MM.1S (cell line): Measurements from ENCODE around the gene TMEM184A.

ENCODE experiments used
- DNase-seq: peaks from one replicate; pipeline ENCODE4 v3.0.0-alpha.2; 2015
- H2AFZ ChIP-seq: fragments of 300-600 bp; sonication (generic); 2 replicates; pipeline ENCODE4 v1.6.0; 2016; ENCODE audit warnings: antibody characterized with exemption, low read length
- H3F3A ChIP-seq: fragments of 300-600 bp; sonication (generic); 2 replicates; pipeline ENCODE4 v1.6.1; 2016; ENCODE audit warnings: mild to moderate bottlenecking, antibody characterized with exemption, low read length, moderate library complexity, mixed read lengths; ENCODE audit not compliant: insufficient read depth
- H3K27ac ChIP-seq: fragments of 300-600 bp; sonication (generic); 2 replicates; pipeline ENCODE4 v1.5.1; 2016; ENCODE audit warnings: mild to moderate bottlenecking, low read length
- H3K27me3 ChIP-seq: fragments of 300-600 bp; sonication (generic); replicated peaks from 2 replicates; pipeline ENCODE4 v1.6.0; 2016; ENCODE audit warnings: low read length; ENCODE audit not compliant: insufficient read depth
- H3K36me3 ChIP-seq: fragments of 300-600 bp; sonication (generic); replicated peaks from 2 replicates; pipeline ENCODE4 v1.6.1; 2016; ENCODE audit warnings: mild to moderate bottlenecking, low read length, mixed read lengths; ENCODE audit not compliant: insufficient read depth
- H3K4me1 ChIP-seq: fragments of 300-600 bp; sonication (generic); 2 replicates; pipeline ENCODE4 v1.6.1; 2016; ENCODE audit warnings: low read length, mixed read lengths
- H3K4me2 ChIP-seq: fragments of 300-600 bp; sonication (generic); 2 replicates; pipeline ENCODE4 v1.6.0; 2016; ENCODE audit warnings: low read depth, low read length
- H3K4me3 ChIP-seq: fragments of 300-600 bp; sonication (generic); 2 replicates; pipeline ENCODE4 v1.5.1; 2016; ENCODE audit warnings: low read length, mixed read lengths
- H3K79me2 ChIP-seq: fragments of 300-600 bp; sonication (generic); 2 replicates; pipeline ENCODE4 v1.6.1; 2016; ENCODE audit warnings: mixed run types, low read length, mixed read lengths
- H3K9ac ChIP-seq: fragments of 300-600 bp; sonication (generic); 2 replicates; pipeline ENCODE4 v1.6.1; 2016; ENCODE audit warnings: low read length, mixed read lengths
- H3K9me2 ChIP-seq: fragments of 300-600 bp; sonication (generic); replicated peaks from 2 replicates; pipeline ENCODE4 v1.6.1; 2016; ENCODE audit warnings: mild to moderate bottlenecking, low read length, mixed read lengths; ENCODE audit not compliant: insufficient read depth
- H3K9me3 ChIP-seq: fragments of 300-600 bp; sonication (generic); replicated peaks from 2 replicates; pipeline ENCODE4 v1.6.1; 2016; ENCODE audit warnings: mild to moderate bottlenecking, low read length, mixed read lengths; ENCODE audit not compliant: insufficient read depth
- H4K20me1 ChIP-seq: fragments of 300-600 bp; sonication (generic); 2 replicates; pipeline ENCODE4 v1.6.1; 2016; ENCODE audit warnings: mild to moderate bottlenecking, low read length, moderate library complexity, mixed read lengths; ENCODE audit not compliant: insufficient read depth
- CTCF ChIP-seq: fragments of 300-600 bp; sonication (generic); IDR thresholded peaks from 2 replicates; pipeline ENCODE4 v1.5.1; 2016; ENCODE audit warnings: antibody characterized with exemption, low read length, mixed read lengths
- EZH2 ChIP-seq: fragments of 300-600 bp; sonication (generic); optimal IDR thresholded peaks from 2 replicates; pipeline ENCODE3; 2017; ENCODE audit warnings: low read depth, mild to moderate bottlenecking, antibody characterized with exemption, low read length, mixed read lengths
- EZH2phosphoT487 ChIP-seq: fragments of 300-600 bp; sonication (generic); IDR thresholded peaks from 2 replicates; pipeline ENCODE4 v1.6.1; 2018; ENCODE audit warnings: antibody characterized with exemption, low read length

The TMEM184A gene

GRCh38 chr7:1578513-1578912 lies 22.5 kb upstream of the TMEM184A start:
- Histone ChIP-seq H3K27ac (no peak overlapping the region), H2AFZ (no peak overlapping the region), H3K27me3 (peaks cover 16% of the 10 kb centered on the region), H3K4me2 (no peak overlapping the region), H3K36me3 (no peaks in the 10 kb centered on the region), H3F3A (no peaks in the 10 kb centered on the region), H3K9me2 (no peaks in the 10 kb centered on the region), H3K79me2 (no peaks in the 10 kb centered on the region), H3K4me3 (no peak overlapping the region), H3K9ac (no peak overlapping the region), H4K20me1 (no peaks in the 10 kb centered on the region), H3K4me1 (no peaks in the 10 kb centered on the region), H3K9me3 (no peaks in the 10 kb centered on the region)
- TF ChIP-seq EZH2phosphoT487 (no peak), CTCF (no peak), EZH2 (no peak)
- no peak for DNase-seq

GRCh38 chr7:1576521-1577253 lies 20.7 kb upstream of the TMEM184A start:
- no peaks in the 10 kb centered on the region for H3K9me2 ChIP-seq
- H3K27me3 ChIP-seq, result peaks cover 7% of the 10 kb centered on the region; the same call in 1 of the 2 replicates
- no peak overlapping the region for H2AFZ ChIP-seq
- no peak overlapping the region for H3K27ac ChIP-seq
- H3F3A ChIP-seq, result no peaks in the 10 kb centered on the region
- no peak overlapping the region for H3K4me2 ChIP-seq
- H3K9me3 ChIP-seq, result no peaks in the 10 kb centered on the region
- no peaks in the 10 kb centered on the region for H3K36me3 ChIP-seq
- no peaks in the 10 kb centered on the region for H3K79me2 ChIP-seq
- no peak for TF ChIP-seq EZH2
- TF ChIP-seq CTCF, result no peak
- TF ChIP-seq EZH2phosphoT487, result no peak
- H3K4me3 ChIP-seq, result no peak overlapping the region
- H4K20me1 ChIP-seq, result no peaks in the 10 kb centered on the region
- H3K9ac ChIP-seq, result no peak overlapping the region
- no peaks in the 10 kb centered on the region for H3K4me1 ChIP-seq
- no peak for DNase-seq

- no peaks in the 10 kb centered on the region for H3K36me3 ChIP-seq
- no peak overlapping the region for H3K4me2 ChIP-seq
- H3K79me2 ChIP-seq, result no peaks in the 10 kb centered on the region
- no peaks in the 10 kb centered on the region for H3K9me3 ChIP-seq
- no peaks in the 10 kb centered on the region for H3K9me2 ChIP-seq
- no peak overlapping the region for H2AFZ ChIP-seq
- no peaks in the 10 kb centered on the region for H4K20me1 ChIP-seq
- no peaks in the 10 kb centered on the region for H3F3A ChIP-seq
- H3K4me1 ChIP-seq, result no peaks in the 10 kb centered on the region
- DNase-seq, result no peak
- peaks cover 7% of the 10 kb centered on the region; the same call in 1 of the 2 replicates for H3K27me3 ChIP-seq
- no peak overlapping the region for H3K4me3 ChIP-seq
- no peak overlapping the region for H3K27ac ChIP-seq
- TF ChIP-seq EZH2 (no peak), CTCF (no peak), EZH2phosphoT487 (no peak)
- H3K9ac ChIP-seq, result no peak overlapping the region
Observed at GRCh38 chr7:1575809-1576208, 19.8 kb upstream of the TMEM184A start.
